HG03575 (cell line): ENCODE measurements around the gene ZNF189.

Source experiments
- ATAC-seq: cut with Tn5 transposase; IDR thresholded peaks from one replicate; pipeline ENCODE4 v1.9.1; 2021; ENCODE audit not compliant: unreplicated experiment, insufficient number of reproducible peaks, low FRiP score; ENCODE audit errors: extremely low read depth

The ZNF189 gene

GRCh38 chr9:101414839-101415238 lies 16.2 kb downstream of the ZNF189 start:
- no peak for ATAC-seq

GRCh38 chr9:101415578-101415977 lies 16.9 kb downstream of the ZNF189 start:
- ATAC-seq: no peak

- ATAC-seq: no peak
Observed at GRCh38 chr9:101417389-101417788, 18.7 kb downstream of the ZNF189 start.

- ATAC-seq: no peak
Observed at GRCh38 chr9:101417977-101418376, 19.3 kb downstream of the ZNF189 start.

GRCh38 chr9:101418518-101419430 lies 20.1 kb downstream of the ZNF189 start:
- no peak for ATAC-seq

- ATAC-seq: no peak
Observed at GRCh38 chr9:101419863-101420262, 21.2 kb downstream of the ZNF189 start.

GRCh38 chr9:101421653-101422065 lies 23.0 kb downstream of the ZNF189 start:
- no peak for ATAC-seq

- ATAC-seq: no peak
Observed at GRCh38 chr9:101427358-101427757, 28.7 kb downstream of the ZNF189 start.

GRCh38 chr9:101427957-101428655 lies 29.5 kb downstream of the ZNF189 start:
- ATAC-seq: no peak

- ATAC-seq: no peak
Observed at GRCh38 chr9:101428909-101429308, 30.3 kb downstream of the ZNF189 start.

- no peak for ATAC-seq
Observed at GRCh38 chr9:101429736-101430135, 31.1 kb downstream of the ZNF189 start.

- no peak for ATAC-seq
Observed at GRCh38 chr9:101432171-101432570, 33.5 kb downstream of the ZNF189 start.

- no peak for ATAC-seq
Observed at GRCh38 chr9:101432740-101433139, 34.1 kb downstream of the ZNF189 start.

- ATAC-seq: no peak
Observed at GRCh38 chr9:101433229-101433628, 34.6 kb downstream of the ZNF189 start.

GRCh38 chr9:101434998-101435397 lies 36.3 kb downstream of the ZNF189 start:
- ATAC-seq: no peak

- ATAC-seq: no peak
Observed at GRCh38 chr9:101435601-101436079, 37.0 kb downstream of the ZNF189 start, which contains the start of gene ALDOB. Gene ALDOB (minus strand): TSS chr9:101435774. CDS start chr9:101430887, 4,887 bp downstream.

GRCh38 chr9:101437806-101438232 lies 39.2 kb downstream of the ZNF189 start:
- ATAC-seq: no peak

- no peak for ATAC-seq
Observed at GRCh38 chr9:101438523-101438922, 39.9 kb downstream of the ZNF189 start.

GRCh38 chr9:101440714-101441230 lies 42.1 kb downstream of the ZNF189 start:
- ATAC-seq: no peak

GRCh38 chr9:101442318-101442717 lies 43.7 kb downstream of the ZNF189 start:
- no peak for ATAC-seq
